ENCODE measurements around the gene RAE1.

Gene RAE1

GRCh38 chr20:57410924-57411323 is 59.9 kb downstream of the RAE1 start:
- Histone ChIP-seq H3K79me2 (ENCODE audit: insufficient read depth, low read length) (peaks cover 6% of the 10 kb centered on the region; the same call in 1 of the 2 replicates), H3F3A (ENCODE audit: low read depth) (no peaks in the 10 kb centered on the region), H3K4me1 (ENCODE audit: insufficient read depth, low read length, poor library complexity, severe bottlenecking) (no peaks in the 10 kb centered on the region), H3K4me3 (ENCODE audit: low read length, poor library complexity, severe bottlenecking) (no peak overlapping the region), H3K4me2 (ENCODE audit: low read depth, low read length, poor library complexity, severe bottlenecking) (no peak overlapping the region), H3K27me3 (ENCODE audit: insufficient read depth, low read length, poor library complexity, severe bottlenecking) (no peaks in the 10 kb centered on the region), H4K20me1 (ENCODE audit: insufficient read depth, low read length, poor library complexity, severe bottlenecking) (peaks cover 11% of the 10 kb centered on the region), H3K9ac (ENCODE audit: low read depth, low read length, poor library complexity, severe bottlenecking) (no peak overlapping the region), H3K36me3 (ENCODE audit: insufficient read depth, low read length) (peaks cover 47% of the 10 kb centered on the region; the same call in 1 of the 2 replicates), H3K9me2 (replicated peaks; ENCODE audit: low read depth, low read length) (no peaks in the 10 kb centered on the region), H2AFZ (ENCODE audit: low read length) (no peak overlapping the region), H3K9me3 (ENCODE audit: insufficient read depth, low read depth, low read length) (no peaks in the 10 kb centered on the region)
- TF ChIP-seq CTCF (conservative IDR thresholded peaks at IDR 0.05; ENCODE audit: low read length), result no peak
- TF ChIP-seq EZH2phosphoT487 (IDR thresholded peaks at IDR 0.05; ENCODE audit: borderline replicate concordance), result no peak

- Histone ChIP-seq H3K9ac (ENCODE audit: low read depth, low read length, poor library complexity, severe bottlenecking) (no peak overlapping the region), H3K4me1 (ENCODE audit: insufficient read depth, low read length, poor library complexity, severe bottlenecking) (no peaks in the 10 kb centered on the region), H3F3A (ENCODE audit: low read depth) (no peaks in the 10 kb centered on the region), H2AFZ (ENCODE audit: low read length) (no peak overlapping the region), H3K9me2 (replicated peaks; ENCODE audit: low read depth, low read length) (no peaks in the 10 kb centered on the region), H3K36me3 (ENCODE audit: insufficient read depth, low read length) (peaks cover 40% of the 10 kb centered on the region; the same call in 1 of the 2 replicates), H3K27me3 (ENCODE audit: insufficient read depth, low read length, poor library complexity, severe bottlenecking) (no peaks in the 10 kb centered on the region), H3K4me3 (ENCODE audit: low read length, poor library complexity, severe bottlenecking) (no peak overlapping the region), H4K20me1 (ENCODE audit: insufficient read depth, low read length, poor library complexity, severe bottlenecking) (peaks cover 5% of the 10 kb centered on the region), H3K9me3 (ENCODE audit: insufficient read depth, low read depth, low read length) (no peaks in the 10 kb centered on the region), H3K79me2 (ENCODE audit: insufficient read depth, low read length) (no peaks in the 10 kb centered on the region; the same call in 1 of the 2 replicates), H3K4me2 (ENCODE audit: low read depth, low read length, poor library complexity, severe bottlenecking) (no peak overlapping the region)
- TF ChIP-seq EZH2phosphoT487 (IDR thresholded peaks at IDR 0.05; ENCODE audit: borderline replicate concordance), result no peak
- TF ChIP-seq CTCF (conservative IDR thresholded peaks at IDR 0.05; ENCODE audit: low read length), result no peak
Measured at GRCh38 chr20:57411406-57412283, 60.6 kb downstream of the RAE1 start.

GRCh38 chr20:57412347-57413029 is 61.4 kb downstream of the RAE1 start:
- no peaks in the 10 kb centered on the region for H3K4me1 ChIP-seq (ENCODE audit: insufficient read depth, low read length, poor library complexity, severe bottlenecking)
- no peak overlapping the region for H3K4me3 ChIP-seq (ENCODE audit: low read length, poor library complexity, severe bottlenecking)
- TF ChIP-seq CTCF (conservative IDR thresholded peaks at IDR 0.05; ENCODE audit: low read length), result no peak
- TF ChIP-seq EZH2phosphoT487 (IDR thresholded peaks at IDR 0.05; ENCODE audit: borderline replicate concordance), result no peak
- no peaks in the 10 kb centered on the region for H3K9me2 ChIP-seq (replicated peaks; ENCODE audit: low read depth, low read length)
- no peak overlapping the region for H3K9ac ChIP-seq (ENCODE audit: low read depth, low read length, poor library complexity, severe bottlenecking)
- H3K9me3 ChIP-seq (ENCODE audit: insufficient read depth, low read depth, low read length), result no peaks in the 10 kb centered on the region
- no peaks in the 10 kb centered on the region; the same call in 1 of the 2 replicates for H3K79me2 ChIP-seq (ENCODE audit: insufficient read depth, low read length)
- peaks cover 32% of the 10 kb centered on the region; the same call in 1 of the 2 replicates for H3K36me3 ChIP-seq (ENCODE audit: insufficient read depth, low read length)
- no peaks in the 10 kb centered on the region for H3F3A ChIP-seq (ENCODE audit: low read depth)
- no peak overlapping the region for H2AFZ ChIP-seq (ENCODE audit: low read length)
- peaks cover 5% of the 10 kb centered on the region for H4K20me1 ChIP-seq (ENCODE audit: insufficient read depth, low read length, poor library complexity, severe bottlenecking)
- no peaks in the 10 kb centered on the region for H3K27me3 ChIP-seq (ENCODE audit: insufficient read depth, low read length, poor library complexity, severe bottlenecking)
- no peak overlapping the region for H3K4me2 ChIP-seq (ENCODE audit: low read depth, low read length, poor library complexity, severe bottlenecking)
